Mesodermal cell (in vitro differentiated cells): Measurements from ENCODE around the gene MICB.
A peak's percentile ranks its signal among the peaks of the same experiment; 100 is the strongest.
"Not testable (repeated sequence)": the region's sequence is repeated elsewhere in the genome, so short reads cannot be mapped to it uniquely, and the experiment has no call there.

Experiments used
- H3K27ac ChIP-seq: 2 replicates; pipeline ENCODE4 v1.7.0; 2013; ENCODE audit warnings: mild to moderate bottlenecking, low read depth, low read length, moderate library complexity; ENCODE audit not compliant: severe bottlenecking
- H3K36me3 ChIP-seq: 2 replicates; pipeline ENCODE4 v1.7.1; 2013; ENCODE audit warnings: mild to moderate bottlenecking, low read length, moderate library complexity; ENCODE audit not compliant: control insufficient read depth, insufficient read depth
- H3K4me1 ChIP-seq: one replicate; pipeline ENCODE4 v1.7.1; 2013; ENCODE audit warnings: mild to moderate bottlenecking, low read length; ENCODE audit not compliant: insufficient read depth, control insufficient read depth, poor library complexity, severe bottlenecking
- H3K4me3 ChIP-seq: 2 replicates; pipeline ENCODE4 v1.7.0; 2013; ENCODE audit warnings: low read length, control low read depth, mild to moderate bottlenecking; ENCODE audit not compliant: insufficient read depth, poor library complexity, severe bottlenecking; ENCODE audit errors: extremely low read depth
- H3K9me3 ChIP-seq: 2 replicates; pipeline ENCODE4 v1.7.1; 2013; ENCODE audit warnings: mild to moderate bottlenecking, low read length, moderate library complexity; ENCODE audit not compliant: control insufficient read depth
- WGBS, 2 experiments: methylation state at CpG; one replicate each; pipeline ENCODE4 v1.1.5; 2013; ENCODE audit warnings: missing lambda C conversion rate in 2 of 2; ENCODE audit not compliant: insufficient coverage in 2 of 2; 5-methylcytosine and 5-hydroxymethylcytosine counted together

The MICB gene

GRCh38 chr6:31543639-31544038, 45.7 kb downstream of the MICB start:
- H3K4me1 ChIP-seq: peaks cover 24% of the 10 kb centered on the region
- no peaks in the 10 kb centered on the region for H3K9me3 ChIP-seq
- H3K4me3 ChIP-seq: no peak overlapping the region
- H3K36me3 ChIP-seq: peaks cover 30% of the 10 kb centered on the region
- H3K27ac ChIP-seq: no peak overlapping the region
- 96 to 100% methylated on average over 2 to 5 of the region's 6 CpGs for WGBS, 2 experiments

GRCh38 chr6:31544676-31545075, 46.7 kb downstream of the MICB start:
- WGBS, 2 experiments: 90 to 100% methylated on average over 1 of the region's 2 CpGs
- no peaks in the 10 kb centered on the region for H3K9me3 ChIP-seq
- no peak overlapping the region for H3K4me3 ChIP-seq
- peaks cover 23% of the 10 kb centered on the region for H3K4me1 ChIP-seq
- peaks cover 30% of the 10 kb centered on the region for H3K36me3 ChIP-seq
- H3K27ac ChIP-seq: no peak overlapping the region

DNA sequence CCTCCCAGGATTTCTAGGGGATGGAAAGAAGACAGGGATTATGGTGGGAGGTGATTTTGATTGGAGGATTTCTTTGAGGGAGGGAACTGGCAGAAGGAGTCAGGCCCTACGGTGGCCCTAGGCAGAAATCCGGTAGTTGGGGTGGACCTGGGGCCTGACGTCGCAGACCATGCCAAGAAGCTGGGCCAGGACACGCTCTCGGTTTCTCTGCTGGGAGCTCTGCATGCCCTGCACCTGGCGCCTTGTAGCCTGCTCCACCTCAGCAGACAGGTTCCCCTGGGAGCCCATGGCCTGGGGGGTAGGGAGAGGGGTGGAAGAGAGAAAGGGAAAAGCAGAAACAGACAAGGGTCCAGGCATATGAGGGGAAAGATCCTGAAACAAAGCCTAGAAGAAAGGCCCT, 47.3 kb downstream of the MICB start:
- 90% methylated on average over 7 of the region's 7 CpGs for WGBS, 2 experiments
- Histone ChIP-seq H3K27ac (no peak overlapping the region), H3K4me1 (peaks cover 17% of the 10 kb centered on the region), H3K4me3 (no peak overlapping the region), H3K9me3 (no peaks in the 10 kb centered on the region), H3K36me3 (peaks cover 28% of the 10 kb centered on the region)

- peaks cover 16% of the 10 kb centered on the region for H3K4me1 ChIP-seq
- peak within 1 kb of the TSS; percentile 47 for H3K27ac ChIP-seq
- peaks cover 29% of the 10 kb centered on the region for H3K36me3 ChIP-seq
- 0 to 1% methylated on average over 8 to 9 of the region's 11 CpGs for WGBS, 2 experiments
- peak within 1 kb of the TSS; percentile 42 for H3K4me3 ChIP-seq
- H3K9me3 ChIP-seq: no peaks in the 10 kb centered on the region
Measured at GRCh38 chr6:31546339-31546957, 48.5 kb downstream of the MICB start, which contains the start of gene ATP6V1G2. ATP6V1G2 (minus strand) TSS chr6:31546608; CDS start chr6:31546559, 49 bp downstream.

GRCh38 chr6:31546958-31547726, 49.2 kb downstream of the MICB start, which contains the start of gene NFKBIL1:
NFKBIL1 (plus strand) TSS chr6:31547608; CDS start chr6:31547695, 87 bp downstream.
- Histone ChIP-seq H3K27ac (peak within 1 kb of the TSS; percentile 47), H3K9me3 (no peaks in the 10 kb centered on the region), H3K4me1 (peaks cover 16% of the 10 kb centered on the region), H3K36me3 (peaks cover 32% of the 10 kb centered on the region), H3K4me3 (peak within 1 kb of the TSS; percentile 42)
- 0 to 2% methylated on average over 12 to 16 of the region's 25 CpGs for WGBS, 2 experiments

DNA sequence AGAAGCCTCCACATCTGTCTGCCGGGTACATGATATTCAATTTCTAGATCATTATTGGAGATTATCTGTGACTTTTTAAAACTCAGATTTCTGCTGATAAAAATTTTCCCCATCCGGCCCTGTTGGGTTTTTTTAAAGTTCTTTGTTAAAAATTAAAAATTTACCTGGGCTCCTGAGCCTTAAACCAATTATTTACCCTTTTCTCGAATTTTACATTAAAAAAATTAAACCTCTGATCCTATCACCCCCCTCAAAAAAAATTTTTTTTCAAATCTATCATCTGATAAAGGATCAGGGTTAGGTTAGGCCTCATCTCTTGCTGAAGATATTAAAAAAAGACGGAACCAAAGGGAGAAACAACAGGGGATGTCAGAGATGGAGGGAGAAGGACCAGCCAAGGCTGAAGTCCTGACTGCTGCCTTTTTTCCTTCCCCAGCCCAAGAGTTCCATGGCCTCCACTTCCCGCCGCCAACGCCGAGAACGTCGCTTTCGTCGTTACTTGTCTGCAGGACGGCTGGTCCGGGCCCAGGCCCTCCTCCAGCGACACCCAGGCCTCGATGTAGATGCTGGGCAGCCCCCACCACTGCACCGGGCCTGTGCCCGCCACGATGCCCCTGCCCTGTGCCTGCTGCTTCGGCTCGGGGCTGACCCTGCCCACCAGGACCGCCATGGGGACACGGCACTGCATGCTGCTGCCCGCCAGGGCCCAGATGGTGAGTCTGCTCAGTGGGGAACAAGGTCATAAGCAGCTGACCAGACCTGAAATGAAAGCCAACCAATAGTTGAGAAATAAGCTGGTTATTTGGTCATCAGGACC, 50.0 kb downstream of the MICB start:
- H3K27ac ChIP-seq: no peak overlapping the region
- H3K4me3 ChIP-seq: peak overlapping the region; percentile 42
- WGBS, 2 experiments: 87 to 95% methylated on average over 13 to 22 of the region's 24 CpGs
- H3K36me3 ChIP-seq: peaks cover 32% of the 10 kb centered on the region
- H3K4me1 ChIP-seq: peaks cover 16% of the 10 kb centered on the region
- H3K9me3 ChIP-seq: no peaks in the 10 kb centered on the region

DNA sequence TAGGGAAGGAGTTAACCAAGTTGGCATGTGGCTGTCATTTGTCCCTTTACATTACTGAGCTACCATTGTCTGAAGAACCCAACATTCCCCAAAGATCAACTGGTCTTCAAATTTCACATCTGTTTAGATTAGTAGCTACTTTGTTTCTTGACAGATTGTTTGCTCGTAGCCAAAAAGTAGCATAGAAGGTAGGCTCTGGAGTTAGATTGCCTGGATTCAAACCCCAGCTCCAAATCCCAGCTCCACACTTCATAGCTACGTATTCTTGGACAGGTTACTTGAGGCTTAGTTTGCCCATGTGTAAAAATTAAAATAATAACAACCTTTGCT, 50.6 kb downstream of the MICB start:
- Histone ChIP-seq H3K27ac (no peak overlapping the region), H3K9me3 (no peaks in the 10 kb centered on the region), H3K4me3 (peak overlapping the region; percentile 42), H3K36me3 (peaks cover 37% of the 10 kb centered on the region), H3K4me1 (peaks cover 16% of the 10 kb centered on the region)
- 100% methylated on average over 1 of the region's 2 CpGs; no CpG with 5 or more reads in 1 of the 2 experiments for WGBS, 2 experiments

GRCh38 chr6:31551371-31551770, 53.4 kb downstream of the MICB start:
- not testable (repeated sequence) for H3K4me1 ChIP-seq, H3K4me3 ChIP-seq, H3K9me3 ChIP-seq, H3K27ac ChIP-seq
- WGBS, 2 experiments: 51 to 54% methylated on average over 4 of the region's 5 CpGs
- H3K36me3 ChIP-seq: peaks cover 56% of the 10 kb centered on the region

DNA sequence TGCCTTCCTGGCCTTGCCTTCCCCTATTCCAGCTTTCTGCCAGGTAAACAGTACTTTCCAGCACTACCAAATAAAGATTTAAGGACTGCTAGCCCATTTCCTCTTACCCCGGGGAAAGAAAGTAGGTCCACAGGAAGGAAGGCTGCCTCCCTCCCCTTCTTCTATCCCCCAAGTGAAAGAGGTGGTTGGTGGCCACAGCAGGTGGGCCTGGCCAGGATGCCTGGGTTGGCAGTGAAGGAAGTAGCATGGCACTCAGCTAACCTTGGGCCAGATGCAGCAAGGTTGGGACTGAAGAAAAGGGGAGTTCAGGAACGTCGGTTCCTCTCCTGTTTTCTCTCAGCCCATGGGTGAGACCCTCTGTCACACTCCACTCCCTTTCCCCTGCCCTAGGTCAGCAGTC, 58.4 kb downstream of the MICB start:
- Histone ChIP-seq H3K9me3 (no peaks in the 10 kb centered on the region), H3K36me3 (peaks cover 45% of the 10 kb centered on the region), H3K27ac (no peak overlapping the region), H3K4me3 (no peak overlapping the region), H3K4me1 (peaks cover 30% of the 10 kb centered on the region)
- WGBS, 2 experiments: 94 to 100% methylated on average over 2 of the region's 3 CpGs

DNA sequence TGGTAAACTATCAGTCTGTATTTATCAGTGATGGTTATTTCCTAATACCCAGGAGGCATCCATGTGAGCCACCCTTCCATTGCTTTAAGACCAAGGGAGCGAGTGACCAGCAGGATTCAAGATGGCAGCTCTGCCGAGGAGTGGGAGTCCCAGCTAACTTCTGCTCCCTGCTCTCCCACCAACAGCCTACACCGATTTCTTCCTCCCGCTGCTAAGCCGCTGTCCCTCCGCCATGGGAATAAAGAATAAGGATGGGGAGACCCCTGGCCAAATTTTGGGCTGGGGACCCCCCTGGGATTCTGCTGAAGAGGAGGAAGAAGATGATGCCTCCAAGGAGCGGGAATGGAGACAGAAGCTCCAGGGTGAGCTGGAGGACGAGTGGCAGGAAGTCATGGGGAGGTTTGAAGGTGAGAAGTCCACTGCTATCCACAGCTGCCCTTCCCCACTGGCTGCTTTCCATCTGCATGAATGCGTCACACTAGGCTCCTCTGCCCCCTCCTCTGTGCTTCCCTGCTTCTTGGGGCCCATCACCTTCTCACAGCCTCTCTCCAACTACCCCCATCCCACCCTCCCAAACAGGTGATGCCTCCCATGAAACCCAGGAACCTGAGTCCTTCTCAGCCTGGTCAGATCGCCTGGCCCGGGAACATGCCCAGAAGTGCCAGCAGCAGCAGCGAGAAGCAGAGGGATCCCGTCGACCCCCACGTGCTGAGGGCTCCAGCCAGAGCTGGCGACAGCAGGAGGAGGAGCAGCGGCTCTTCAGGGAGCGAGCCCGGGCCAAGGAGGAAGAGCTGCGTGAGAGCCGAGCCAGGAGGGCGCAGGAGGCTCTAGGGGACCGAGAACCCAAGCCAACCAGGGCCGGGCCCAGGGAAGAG, 59.7 kb downstream of the MICB start:
- Histone ChIP-seq H3K4me3 (no peak overlapping the region), H3K27ac (no peak overlapping the region), H3K9me3 (no peaks in the 10 kb centered on the region), H3K36me3 (peaks cover 45% of the 10 kb centered on the region), H3K4me1 (peaks cover 30% of the 10 kb centered on the region)
- 87% methylated on average over 19 to 20 of the region's 24 CpGs for WGBS, 2 experiments
